GM23338 (cell line): ENCODE data around the gene WTIP. TPM values are rescaled to one million over a fixed set of nuclear protein-coding genes. Genes with fewer than 3 reads are reported as not detected.

Source experiments
- ATAC-seq: fragments of 200-7000 bp; cut with Tn5 transposase; 3 replicates; pipeline ENCODE4 v1.9.1; 2020
- DNase-seq: peaks from one replicate; pipeline ENCODE4 v3.0.0-alpha.2; 2015; ENCODE audit warnings: low spot score
- H2AFZ ChIP-seq: fragments of 200-600 bp; sonication (generic); 2 replicates; pipeline ENCODE4 v1.8.0; 2016; ENCODE audit warnings: antibody characterized with exemption, mild to moderate bottlenecking, moderate library complexity
- H3F3A ChIP-seq: fragments of 200-600 bp; sonication (generic); replicated peaks from 2 replicates; pipeline ENCODE4 v1.8.0; 2017; ENCODE audit warnings: antibody characterized with exemption, mixed run types, low read depth
- H3K27ac ChIP-seq: fragments of 200-600 bp; sonication (generic); 2 replicates; pipeline ENCODE4 v1.6.1; 2016; ENCODE audit warnings: low read depth
- H3K27me3 ChIP-seq: fragments of 200-600 bp; sonication (generic); 2 replicates; pipeline ENCODE4 v1.8.0; 2016; ENCODE audit warnings: mild to moderate bottlenecking, mixed run types, moderate library complexity; ENCODE audit not compliant: insufficient read depth
- H3K36me3 ChIP-seq: fragments of 200-600 bp; sonication (generic); 2 replicates; pipeline ENCODE4 v1.8.0; 2016; ENCODE audit warnings: mild to moderate bottlenecking; ENCODE audit not compliant: insufficient read depth
- H3K4me1 ChIP-seq: fragments of 200-600 bp; sonication (generic); 2 replicates; pipeline ENCODE4 v1.8.0; 2016; ENCODE audit warnings: mild to moderate bottlenecking, moderate library complexity; ENCODE audit not compliant: insufficient read depth
- H3K4me2 ChIP-seq: fragments of 200-600 bp; sonication (generic); 2 replicates; pipeline ENCODE4 v1.7.1; 2017; ENCODE audit warnings: mixed run types
- H3K4me3 ChIP-seq: fragments of 200-600 bp; sonication (generic); 2 replicates; pipeline ENCODE4 v1.6.1; 2016; ENCODE audit warnings: mixed run types
- H3K79me2 ChIP-seq: fragments of 200-600 bp; sonication (generic); replicated peaks from 2 replicates; pipeline ENCODE4 v1.8.0; 2017; ENCODE audit warnings: mild to moderate bottlenecking; ENCODE audit not compliant: insufficient read depth
- H3K9me2 ChIP-seq: fragments of 200-600 bp; sonication (generic); 2 replicates; pipeline ENCODE4 v1.8.0; 2017; ENCODE audit not compliant: insufficient read depth
- H4K20me1 ChIP-seq: fragments of 200-600 bp; sonication (generic); replicated peaks from 2 replicates; pipeline ENCODE4 v1.8.0; 2017; ENCODE audit warnings: mild to moderate bottlenecking; ENCODE audit not compliant: insufficient read depth
- H3K27ac Mint-ChIP-seq: 2 replicates; pipeline ENCODE4 v1.8.0; 2020; ENCODE audit warnings: inconsistent platforms, mild to moderate bottlenecking, moderate library complexity, mixed read lengths
- H3K27me3 Mint-ChIP-seq: 3 replicates; pipeline ENCODE4 v1.8.0; 2022; ENCODE audit warnings: low read depth, mild to moderate bottlenecking, moderate library complexity, mixed read lengths, inconsistent platforms; ENCODE audit not compliant: insufficient read depth, poor library complexity
- H3K36me3 Mint-ChIP-seq: 3 replicates; pipeline ENCODE4 v1.8.0; 2021; ENCODE audit warnings: low read depth, mild to moderate bottlenecking, inconsistent platforms, moderate library complexity, mixed read lengths
- H3K4me1 Mint-ChIP-seq: 3 replicates; pipeline ENCODE4 v1.8.0; 2020; ENCODE audit warnings: mild to moderate bottlenecking, inconsistent platforms, mixed read lengths
- H3K4me3 Mint-ChIP-seq: 3 replicates; pipeline ENCODE4 v1.8.0; 2021; ENCODE audit warnings: moderate library complexity, mild to moderate bottlenecking, inconsistent platforms, mixed read lengths
- H3K9me3 Mint-ChIP-seq: 3 replicates; pipeline ENCODE4 v1.8.0; 2020; ENCODE audit warnings: moderate library complexity, mild to moderate bottlenecking, inconsistent platforms, mixed read lengths
- CREB1 ChIP-seq: fragments of 250-450 bp; sonication (Bioruptor Pico); IDR thresholded peaks from 2 replicates; pipeline ENCODE4 v1.5.0; 2020; ENCODE audit warnings: low read depth, mild to moderate bottlenecking, moderate library complexity
- ZNF114 ChIP-seq: fragments of 250-450 bp; sonication (Bioruptor Pico); IDR thresholded peaks from 2 replicates; pipeline ENCODE4 v1.5.0; 2020; ENCODE audit warnings: mild to moderate bottlenecking, moderate library complexity
- ZNF331 ChIP-seq: fragments of 250-450 bp; sonication (Bioruptor Pico); IDR thresholded peaks from 2 replicates; pipeline ENCODE4 v1.5.0; 2020; ENCODE audit warnings: low read depth, mild to moderate bottlenecking, moderate library complexity
- polyA plus RNA-seq: library from polyadenylated mRNA; unstranded; fragments of >200 nt; fragmentation: Nextera tagmentation; extraction: Ambion mirVana; gene quantifications from 2 replicates; pipeline ENCODE4 v1.2.1, GENCODE V29; 2016
- total RNA-seq: library from RNA; depleted of rRNA; stranded (reverse); fragments of >200 nt; shearing (Covaris generic); gene quantifications from 2 replicates; pipeline ENCODE4 v1.2.3, GENCODE V29; 2014
- TF ChIP-seq, protein P1 (sequence below), 2 experiments: fragments of 200-600 bp in 1 of 2; sonication (generic) in 1 of 2; conservative IDR thresholded peaks; 2 replicates each; pipeline versions ENCODE4 v1.5.1 to v1.6.1; 2016 to 2017; ENCODE audit warnings: antibody characterized with exemption in 2 of 2, low read depth in 2 of 2, mild to moderate bottlenecking in 2 of 2, moderate library complexity in 1 of 2
- TF ChIP-seq, protein P2 (sequence below): IDR thresholded peaks from one replicate; pipeline ENCODE4 v1.6.1; 2018; ENCODE audit warnings: antibody characterized with exemption; ENCODE audit not compliant: unreplicated experiment

The WTIP gene
- total and polyA plus RNA-seq, 2 experiments from 2014 or later: 0.47 to 8.9 TPM

DNA sequence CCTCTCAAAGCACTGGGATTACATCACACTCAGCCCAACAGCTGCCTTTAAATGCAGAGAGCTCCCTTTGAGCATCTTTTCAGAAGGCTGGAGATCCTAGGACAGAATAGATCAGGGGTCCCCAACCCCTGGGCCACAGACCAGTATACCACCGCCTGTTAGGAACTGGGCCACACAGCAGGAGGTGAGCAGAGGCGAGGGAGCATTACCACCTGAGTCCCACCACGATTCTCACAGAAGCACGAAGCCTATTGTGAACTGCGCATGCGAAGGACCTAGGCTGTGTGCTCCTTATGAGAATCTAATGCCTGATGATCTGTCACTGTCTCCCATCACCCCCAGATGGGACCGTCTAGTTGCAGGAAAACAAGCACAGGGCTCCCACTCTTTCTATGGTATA, 2.2 kb upstream of the WTIP start:
- TF ChIP-seq, protein P1, sequence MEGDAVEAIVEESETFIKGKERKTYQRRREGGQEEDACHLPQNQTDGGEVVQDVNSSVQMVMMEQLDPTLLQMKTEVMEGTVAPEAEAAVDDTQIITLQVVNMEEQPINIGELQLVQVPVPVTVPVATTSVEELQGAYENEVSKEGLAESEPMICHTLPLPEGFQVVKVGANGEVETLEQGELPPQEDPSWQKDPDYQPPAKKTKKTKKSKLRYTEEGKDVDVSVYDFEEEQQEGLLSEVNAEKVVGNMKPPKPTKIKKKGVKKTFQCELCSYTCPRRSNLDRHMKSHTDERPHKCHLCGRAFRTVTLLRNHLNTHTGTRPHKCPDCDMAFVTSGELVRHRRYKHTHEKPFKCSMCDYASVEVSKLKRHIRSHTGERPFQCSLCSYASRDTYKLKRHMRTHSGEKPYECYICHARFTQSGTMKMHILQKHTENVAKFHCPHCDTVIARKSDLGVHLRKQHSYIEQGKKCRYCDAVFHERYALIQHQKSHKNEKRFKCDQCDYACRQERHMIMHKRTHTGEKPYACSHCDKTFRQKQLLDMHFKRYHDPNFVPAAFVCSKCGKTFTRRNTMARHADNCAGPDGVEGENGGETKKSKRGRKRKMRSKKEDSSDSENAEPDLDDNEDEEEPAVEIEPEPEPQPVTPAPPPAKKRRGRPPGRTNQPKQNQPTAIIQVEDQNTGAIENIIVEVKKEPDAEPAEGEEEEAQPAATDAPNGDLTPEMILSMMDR (conservative IDR thresholded peaks at IDR 0.05; ENCODE audit: low read depth in 2 of 2): no peak
- H3K36me3 ChIP-seq: no peaks in the 10 kb centered on the region
- Mint-ChIP-seq H3K36me3 (peaks cover 12% of the 10 kb centered on the region; the same call in 2 of the 3 replicates), H3K4me1 (peaks cover 23% of the 10 kb centered on the region), H3K27me3 (peaks cover 27% of the 10 kb centered on the region), H3K9me3 (peaks cover 14% of the 10 kb centered on the region; the same call in 2 of the 3 replicates), H3K27ac (no peak overlapping the region), H3K4me3 (no peak overlapping the region; the same call in 2 of the 3 replicates)
- peaks cover 8% of the 10 kb centered on the region for H4K20me1 ChIP-seq
- H3F3A ChIP-seq: 0 out of 2 replicates have a peak, but pooled peaks cover 22% of the 10 kb centered on the region
- no peak overlapping the region for H2AFZ ChIP-seq
- ATAC-seq: no peak
- DNase-seq: no peak
- H3K79me2 ChIP-seq: peaks cover 1% of the 10 kb centered on the region
- no peak overlapping the region for H3K27ac ChIP-seq
- no peaks in the 10 kb centered on the region for H3K9me2 ChIP-seq
- H3K4me1 ChIP-seq: peaks cover 11% of the 10 kb centered on the region
- H3K27me3 ChIP-seq: peaks cover 41% of the 10 kb centered on the region
- no peak overlapping the region for H3K4me2 ChIP-seq
- H3K4me3 ChIP-seq: no peak overlapping the region

DNA sequence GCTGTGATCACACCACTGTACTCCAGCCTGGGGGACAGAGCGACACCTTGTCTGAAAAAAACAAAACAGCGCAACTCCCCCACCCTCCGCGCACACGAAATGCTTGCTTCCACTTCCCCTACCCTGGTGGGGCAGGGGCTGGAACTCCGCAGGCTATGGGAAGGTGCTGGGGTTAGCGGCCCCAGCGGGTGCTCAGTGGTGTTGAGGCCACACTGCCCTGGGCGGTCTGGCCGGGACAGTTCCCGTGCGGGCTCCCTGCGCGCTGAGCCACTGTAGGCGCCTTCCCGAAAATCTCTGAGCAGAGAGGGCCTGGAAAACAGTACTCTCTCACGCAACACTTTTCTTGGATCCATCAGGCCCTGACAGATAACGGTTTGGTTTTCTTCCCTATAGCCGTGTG, 1.1 kb upstream of the WTIP start:
- H3K4me3 ChIP-seq: peak overlapping the region; percentile 75
- H3K27me3 Mint-ChIP-seq: peaks cover 31% of the 10 kb centered on the region
- H3K27me3 ChIP-seq: peaks cover 41% of the 10 kb centered on the region
- no peak for TF ChIP-seq ZNF114
- no peak for TF ChIP-seq CREB1 (CRISPR knock-in tag)
- TF ChIP-seq ZNF331: no peak
- TF ChIP-seq, protein P1 (conservative IDR thresholded peaks at IDR 0.05; ENCODE audit: low read depth in 2 of 2): no peak
- TF ChIP-seq, protein P2, sequence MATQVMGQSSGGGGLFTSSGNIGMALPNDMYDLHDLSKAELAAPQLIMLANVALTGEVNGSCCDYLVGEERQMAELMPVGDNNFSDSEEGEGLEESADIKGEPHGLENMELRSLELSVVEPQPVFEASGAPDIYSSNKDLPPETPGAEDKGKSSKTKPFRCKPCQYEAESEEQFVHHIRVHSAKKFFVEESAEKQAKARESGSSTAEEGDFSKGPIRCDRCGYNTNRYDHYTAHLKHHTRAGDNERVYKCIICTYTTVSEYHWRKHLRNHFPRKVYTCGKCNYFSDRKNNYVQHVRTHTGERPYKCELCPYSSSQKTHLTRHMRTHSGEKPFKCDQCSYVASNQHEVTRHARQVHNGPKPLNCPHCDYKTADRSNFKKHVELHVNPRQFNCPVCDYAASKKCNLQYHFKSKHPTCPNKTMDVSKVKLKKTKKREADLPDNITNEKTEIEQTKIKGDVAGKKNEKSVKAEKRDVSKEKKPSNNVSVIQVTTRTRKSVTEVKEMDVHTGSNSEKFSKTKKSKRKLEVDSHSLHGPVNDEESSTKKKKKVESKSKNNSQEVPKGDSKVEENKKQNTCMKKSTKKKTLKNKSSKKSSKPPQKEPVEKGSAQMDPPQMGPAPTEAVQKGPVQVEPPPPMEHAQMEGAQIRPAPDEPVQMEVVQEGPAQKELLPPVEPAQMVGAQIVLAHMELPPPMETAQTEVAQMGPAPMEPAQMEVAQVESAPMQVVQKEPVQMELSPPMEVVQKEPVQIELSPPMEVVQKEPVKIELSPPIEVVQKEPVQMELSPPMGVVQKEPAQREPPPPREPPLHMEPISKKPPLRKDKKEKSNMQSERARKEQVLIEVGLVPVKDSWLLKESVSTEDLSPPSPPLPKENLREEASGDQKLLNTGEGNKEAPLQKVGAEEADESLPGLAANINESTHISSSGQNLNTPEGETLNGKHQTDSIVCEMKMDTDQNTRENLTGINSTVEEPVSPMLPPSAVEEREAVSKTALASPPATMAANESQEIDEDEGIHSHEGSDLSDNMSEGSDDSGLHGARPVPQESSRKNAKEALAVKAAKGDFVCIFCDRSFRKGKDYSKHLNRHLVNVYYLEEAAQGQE: no peak
- ATAC-seq (peak; percentile 24), DNase-seq (peak; percentile 54)
- peaks cover 11% of the 10 kb centered on the region for H3K4me1 ChIP-seq
- H3F3A ChIP-seq: 0 out of 2 replicates have a peak, but pooled peaks cover 22% of the 10 kb centered on the region
- peak overlapping the region; percentile 92 for H2AFZ ChIP-seq
- H3K27ac Mint-ChIP-seq: no peak overlapping the region
- H3K9me2 ChIP-seq: no peaks in the 10 kb centered on the region
- peaks cover 12% of the 10 kb centered on the region for H3K79me2 ChIP-seq
- H3K4me2 ChIP-seq: peak overlapping the region; percentile 98
- peaks cover 14% of the 10 kb centered on the region; the same call in 2 of the 3 replicates for H3K9me3 Mint-ChIP-seq
- peaks cover 12% of the 10 kb centered on the region; the same call in 2 of the 3 replicates for H3K36me3 Mint-ChIP-seq
- no peak overlapping the region for H3K27ac ChIP-seq
- H3K4me1 Mint-ChIP-seq: peaks cover 24% of the 10 kb centered on the region
- peaks cover 8% of the 10 kb centered on the region for H4K20me1 ChIP-seq
- H3K36me3 ChIP-seq: no peaks in the 10 kb centered on the region
- H3K4me3 Mint-ChIP-seq: peak overlapping the region; percentile 61
